ENCODE measurements around the gene ANKRD39. TPM values are rescaled to one million over a fixed set of nuclear protein-coding genes. Genes with fewer than 3 reads are reported as not detected.

The ANKRD39 gene
- total and polyA plus RNA-seq, 2 of the 8 experiments (the other 6 are each of a cell fraction or from before 2014, with no cell fraction given): 18.5 to 21.3 TPM

GRCh38 chr2:96878796-96879544 lies 21.2 kb upstream of the ANKRD39 start (continued):
- no peak for TF ChIP-seq CHD7 (IDR thresholded peaks at IDR 0.05; ENCODE audit: insufficient replicate concordance, low read length)

Measured in H1 (cell line).